ENCODE results near the gene AIF1.
A peak's percentile ranks its signal among the peaks of the same experiment; 100 is the strongest.

AIF1 gene

DNA sequence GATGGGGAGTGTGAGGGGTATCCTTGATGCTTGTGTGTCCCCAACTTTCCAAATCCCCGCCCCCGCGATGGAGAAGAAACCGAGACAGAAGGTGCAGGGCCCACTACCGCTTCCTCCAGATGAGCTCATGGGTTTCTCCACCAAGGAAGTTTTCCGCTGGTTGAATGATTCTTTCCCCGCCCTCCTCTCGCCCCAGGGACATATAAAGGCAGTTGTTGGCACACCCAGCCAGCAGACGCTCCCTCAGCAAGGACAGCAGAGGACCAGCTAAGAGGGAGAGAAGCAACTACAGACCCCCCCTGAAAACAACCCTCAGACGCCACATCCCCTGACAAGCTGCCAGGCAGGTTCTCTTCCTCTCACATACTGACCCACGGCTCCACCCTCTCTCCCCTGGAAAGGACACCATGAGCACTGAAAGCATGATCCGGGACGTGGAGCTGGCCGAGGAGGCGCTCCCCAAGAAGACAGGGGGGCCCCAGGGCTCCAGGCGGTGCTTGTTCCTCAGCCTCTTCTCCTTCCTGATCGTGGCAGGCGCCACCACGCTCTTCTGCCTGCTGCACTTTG, 39.6 kb upstream of the AIF1 start, which contains the start of gene TNF:
TNF (plus strand) TSS at position 231 of the 567 bp plus-strand sequence; CDS start at position 408, 177 bp downstream.
- Histone ChIP-seq H3K79me1 (ENCODE audit: low read length) (peaks cover 44% of the 10 kb centered on the region), H2AFZ (ENCODE audit: insufficient read depth, low read length, poor library complexity) (peak within 1 kb of the TSS; percentile 80), H3K27ac (ENCODE audit: low read depth, low read length) (peak within 1 kb of the TSS; percentile 23), H3K9ac (ENCODE audit: low read length) (no peak within 1 kb of the TSS), H4K91ac (ENCODE audit: low read depth, low read length) (peak within 1 kb of the TSS; percentile 75), H3K4ac (ENCODE audit: low read depth, low read length) (peak within 1 kb of the TSS; percentile 23), H3K4me2 (ENCODE audit: low read length) (peak within 1 kb of the TSS; percentile 33), H3K9me3 (ENCODE audit: insufficient read depth, low read depth, low read length) (no peaks in the 10 kb centered on the region), H3K4me3 (ENCODE audit: low read depth, low read length) (no peak within 1 kb of the TSS), H3K79me2 (ENCODE audit: control insufficient read depth, insufficient read depth, low read length, poor library complexity) (no peaks in the 10 kb centered on the region), H4K8ac (ENCODE audit: low read depth, low read length) (peak within 1 kb of the TSS; percentile 32), H3K36me3 (ENCODE audit: control insufficient read depth in 1 of 2, insufficient read depth in 2 of 2, low read length in 2 of 2) (no peaks in the 10 kb centered on the region), H2AK5ac (ENCODE audit: low read length) (peak within 1 kb of the TSS; percentile 75), H2BK5ac (ENCODE audit: low read depth, low read length, poor library complexity) (peak within 1 kb of the TSS; percentile 38), H2BK12ac (ENCODE audit: low read length) (peak within 1 kb of the TSS; percentile 96), H3K14ac (ENCODE audit: low read length) (peak within 1 kb of the TSS; percentile 58), H3K27me3 (ENCODE audit: insufficient read depth, low read length) (no peaks in the 10 kb centered on the region), H3K18ac (ENCODE audit: low read length) (peak within 1 kb of the TSS; percentile 5), H3K23ac (ENCODE audit: low read length) (no peak within 1 kb of the TSS), H3K4me1 (ENCODE audit: control insufficient read depth in 1 of 2, insufficient read depth in 2 of 2, low read length in 2 of 2) (peaks cover 48 to 60% of the 10 kb centered on the region in 2 experiments), H2BK120ac (ENCODE audit: insufficient read depth, low read length, poor library complexity) (peak within 1 kb of the TSS; percentile 61), H4K12ac (ENCODE audit: low read depth, low read length) (no peak within 1 kb of the TSS)
- no CpG with 5 or more reads among the region's 19 CpGs for WGBS (ENCODE audit: extremely low coverage, insufficient coverage, insufficient read length)
- peak; percentile 26 to 56 for DNase-seq

- Histone ChIP-seq H3K9ac (ENCODE audit: low read length) (no peak overlapping the region), H2AFZ (ENCODE audit: insufficient read depth, low read length, poor library complexity) (no peak overlapping the region), H3K4ac (ENCODE audit: low read depth, low read length) (no peak overlapping the region), H3K4me3 (ENCODE audit: low read depth, low read length) (no peak overlapping the region), H3K36me3 (ENCODE audit: control insufficient read depth in 1 of 2, insufficient read depth in 2 of 2, low read length in 2 of 2) (no peaks in the 10 kb centered on the region), H3K9me3 (ENCODE audit: insufficient read depth, low read depth, low read length) (no peaks in the 10 kb centered on the region), H3K27ac (ENCODE audit: low read depth, low read length) (peak overlapping the region; percentile 23), H3K23ac (ENCODE audit: low read length) (no peak overlapping the region), H3K4me2 (ENCODE audit: low read length) (peak overlapping the region; percentile 20), H3K27me3 (ENCODE audit: insufficient read depth, low read length) (no peaks in the 10 kb centered on the region), H3K18ac (ENCODE audit: low read length) (peak overlapping the region; percentile 5), H2BK12ac (ENCODE audit: low read length) (peak overlapping the region; percentile 96), H2BK5ac (ENCODE audit: low read depth, low read length, poor library complexity) (peak overlapping the region; percentile 38), H3K4me1 (ENCODE audit: control insufficient read depth in 1 of 2, insufficient read depth in 2 of 2, low read length in 2 of 2) (peaks cover 51 to 63% of the 10 kb centered on the region in 2 experiments), H3K79me2 (ENCODE audit: control insufficient read depth, insufficient read depth, low read length, poor library complexity) (peaks cover 4% of the 10 kb centered on the region), H4K91ac (ENCODE audit: low read depth, low read length) (peak overlapping the region; percentile 75), H4K12ac (ENCODE audit: low read depth, low read length) (no peak overlapping the region), H2AK5ac (ENCODE audit: low read length) (peak overlapping the region; percentile 3), H3K79me1 (ENCODE audit: low read length) (peaks cover 50% of the 10 kb centered on the region), H4K8ac (ENCODE audit: low read depth, low read length) (no peak overlapping the region), H2BK120ac (ENCODE audit: insufficient read depth, low read length, poor library complexity) (peak overlapping the region; percentile 65), H3K14ac (ENCODE audit: low read length) (peak overlapping the region; percentile 9)
- 100% methylated on average over 4 of the region's 8 CpGs for WGBS (ENCODE audit: extremely low coverage, insufficient coverage, insufficient read length)
- no peak for DNase-seq
Measured at GRCh38 chr6:31575952-31576685, 38.9 kb upstream of the AIF1 start.

DNA sequence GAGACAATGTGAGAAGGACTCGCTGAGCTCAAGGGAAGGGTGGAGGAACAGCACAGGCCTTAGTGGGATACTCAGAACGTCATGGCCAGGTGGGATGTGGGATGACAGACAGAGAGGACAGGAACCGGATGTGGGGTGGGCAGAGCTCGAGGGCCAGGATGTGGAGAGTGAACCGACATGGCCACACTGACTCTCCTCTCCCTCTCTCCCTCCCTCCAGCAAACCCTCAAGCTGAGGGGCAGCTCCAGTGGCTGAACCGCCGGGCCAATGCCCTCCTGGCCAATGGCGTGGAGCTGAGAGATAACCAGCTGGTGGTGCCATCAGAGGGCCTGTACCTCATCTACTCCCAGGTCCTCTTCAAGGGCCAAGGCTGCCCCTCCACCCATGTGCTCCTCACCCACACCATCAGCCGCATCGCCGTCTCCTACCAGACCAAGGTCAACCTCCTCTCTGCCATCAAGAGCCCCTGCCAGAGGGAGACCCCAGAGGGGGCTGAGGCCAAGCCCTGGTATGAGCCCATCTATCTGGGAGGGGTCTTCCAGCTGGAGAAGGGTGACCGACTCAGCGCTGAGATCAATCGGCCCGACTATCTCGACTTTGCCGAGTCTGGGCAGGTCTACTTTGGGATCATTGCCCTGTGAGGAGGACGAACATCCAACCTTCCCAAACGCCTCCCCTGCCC, 38.0 kb upstream of the AIF1 start:
- H3K79me2 ChIP-seq (ENCODE audit: control insufficient read depth, insufficient read depth, low read length, poor library complexity) = peaks cover 6% of the 10 kb centered on the region
- H2BK5ac ChIP-seq (ENCODE audit: low read depth, low read length, poor library complexity) = peak overlapping the region; percentile 49
- H3K27me3 ChIP-seq (ENCODE audit: insufficient read depth, low read length) = no peaks in the 10 kb centered on the region
- peak overlapping the region; percentile 41 for H3K14ac ChIP-seq (ENCODE audit: low read length)
- H3K9me3 ChIP-seq (ENCODE audit: insufficient read depth, low read depth, low read length) = no peaks in the 10 kb centered on the region
- no peak overlapping the region for H2AFZ ChIP-seq (ENCODE audit: insufficient read depth, low read length, poor library complexity)
- no peak overlapping the region for H3K27ac ChIP-seq (ENCODE audit: low read depth, low read length)
- no peaks in the 10 kb centered on the region for H3K36me3 ChIP-seq (ENCODE audit: control insufficient read depth in 1 of 2, insufficient read depth in 2 of 2, low read length in 2 of 2)
- H2BK12ac ChIP-seq (ENCODE audit: low read length) = peak overlapping the region; percentile 58
- H3K4me3 ChIP-seq (ENCODE audit: low read depth, low read length) = no peak overlapping the region
- H3K79me1 ChIP-seq (ENCODE audit: low read length) = peaks cover 53% of the 10 kb centered on the region
- H3K4me2 ChIP-seq (ENCODE audit: low read length) = no peak overlapping the region
- H3K18ac ChIP-seq (ENCODE audit: low read length) = peak overlapping the region; percentile 70
- peak overlapping the region; percentile 2 for H3K4ac ChIP-seq (ENCODE audit: low read depth, low read length)
- WGBS (ENCODE audit: extremely low coverage, insufficient coverage, insufficient read length) = no CpG with 5 or more reads among the region's 19 CpGs
- no peak overlapping the region for H3K9ac ChIP-seq (ENCODE audit: low read length)
- H2AK5ac ChIP-seq (ENCODE audit: low read length) = peak overlapping the region; percentile 44
- DNase-seq = no peak
- no peak overlapping the region for H4K12ac ChIP-seq (ENCODE audit: low read depth, low read length)
- H4K91ac ChIP-seq (ENCODE audit: low read depth, low read length) = peak overlapping the region; percentile 75
- H3K4me1 ChIP-seq (ENCODE audit: control insufficient read depth in 1 of 2, insufficient read depth in 2 of 2, low read length in 2 of 2) = peaks cover 59 to 69% of the 10 kb centered on the region in 2 experiments
- H3K23ac ChIP-seq (ENCODE audit: low read length) = no peak overlapping the region
- peak overlapping the region; percentile 10 for H4K8ac ChIP-seq (ENCODE audit: low read depth, low read length)
- H2BK120ac ChIP-seq (ENCODE audit: insufficient read depth, low read length, poor library complexity) = peak overlapping the region; percentile 65

GRCh38 chr6:31577579-31577966, 37.5 kb upstream of the AIF1 start:
- Histone ChIP-seq H2AFZ (ENCODE audit: insufficient read depth, low read length, poor library complexity) (no peak overlapping the region), H3K18ac (ENCODE audit: low read length) (peak overlapping the region; percentile 70), H4K91ac (ENCODE audit: low read depth, low read length) (peak overlapping the region; percentile 75), H2BK12ac (ENCODE audit: low read length) (peak overlapping the region; percentile 58), H3K4me1 (ENCODE audit: control insufficient read depth in 1 of 2, insufficient read depth in 2 of 2, low read length in 2 of 2) (peaks cover 60 to 70% of the 10 kb centered on the region in 2 experiments), H3K79me1 (ENCODE audit: low read length) (peaks cover 50% of the 10 kb centered on the region), H4K8ac (ENCODE audit: low read depth, low read length) (peak overlapping the region; percentile 12), H3K4me2 (ENCODE audit: low read length) (no peak overlapping the region), H3K27me3 (ENCODE audit: insufficient read depth, low read length) (no peaks in the 10 kb centered on the region), H4K12ac (ENCODE audit: low read depth, low read length) (no peak overlapping the region), H2AK5ac (ENCODE audit: low read length) (peak overlapping the region; percentile 19), H2BK5ac (ENCODE audit: low read depth, low read length, poor library complexity) (peak overlapping the region; percentile 49), H3K14ac (ENCODE audit: low read length) (peak overlapping the region; percentile 41), H3K9me3 (ENCODE audit: insufficient read depth, low read depth, low read length) (no peaks in the 10 kb centered on the region), H3K27ac (ENCODE audit: low read depth, low read length) (no peak overlapping the region), H3K4ac (ENCODE audit: low read depth, low read length) (no peak overlapping the region), H3K36me3 (ENCODE audit: control insufficient read depth in 1 of 2, insufficient read depth in 2 of 2, low read length in 2 of 2) (no peaks in the 10 kb centered on the region), H3K9ac (ENCODE audit: low read length) (no peak overlapping the region), H2BK120ac (ENCODE audit: insufficient read depth, low read length, poor library complexity) (peak overlapping the region; percentile 65), H3K23ac (ENCODE audit: low read length) (no peak overlapping the region), H3K4me3 (ENCODE audit: low read depth, low read length) (no peak overlapping the region), H3K79me2 (ENCODE audit: control insufficient read depth, insufficient read depth, low read length, poor library complexity) (peaks cover 6% of the 10 kb centered on the region)
- no CpG with 5 or more reads among the region's 3 CpGs for WGBS (ENCODE audit: extremely low coverage, insufficient coverage, insufficient read length)
- DNase-seq = no peak
